Measurements from ENCODE around the gene ACAA2.

- TF ChIP-seq CTCF (IDR thresholded peaks at IDR 0.05; ENCODE audit: insufficient read depth, low read length) (no peak), REST (IDR thresholded peaks at IDR 0.05; ENCODE audit: insufficient replicate concordance, low read depth) (no peak), POLR2AphosphoS5 (IDR thresholded peaks at IDR 0.05; ENCODE audit: low read depth) (no peak), GABPA (IDR thresholded peaks at IDR 0.05; ENCODE audit: low read depth) (no peak), SPI1 (IDR thresholded peaks at IDR 0.05; ENCODE audit: borderline replicate concordance, low read depth) (no peak)
Measured at GRCh38 chr18:49815927-49816326, 2.6 kb upstream of the ACAA2 start.
